Liver (tissue), 9 donors: ENCODE measurements around the gene BCL7B. TPM values are rescaled to one million over a fixed set of nuclear protein-coding genes. Genes with fewer than 3 reads are reported as not detected.

Source experiments
- DNase-seq: peaks from one replicate; pipeline ENCODE4 v3.0.0-alpha.2; 2017; ENCODE audit warnings: low spot score
- H3K27ac ChIP-seq, 2 donors: one replicate each; pipeline ENCODE4 v1.7.0; 2013; ENCODE audit warnings: inconsistent platforms in 2 of 2, low read length in 2 of 2, control low read depth in 1 of 2, low read depth in 1 of 2, mild to moderate bottlenecking in 1 of 2
- H3K27me3 ChIP-seq, 4 donors: one replicate each; pipeline versions ENCODE4 v1.6.1 to v1.7.0; 2013; ENCODE audit warnings: low read length in 3 of 4, inconsistent platforms in 1 of 4, mild to moderate bottlenecking in 1 of 4, moderate library complexity in 1 of 4; ENCODE audit not compliant: control insufficient read depth in 4 of 4, insufficient read depth in 4 of 4
- H3K36me3 ChIP-seq, 4 donors: one replicate each; pipeline versions ENCODE4 v1.6.1 to v1.7.0; 2013; ENCODE audit warnings: low read length in 3 of 4, mild to moderate bottlenecking in 3 of 4, low read depth in 1 of 4, moderate library complexity in 1 of 4; ENCODE audit not compliant: control insufficient read depth in 4 of 4, insufficient read depth in 3 of 4
- H3K4me1 ChIP-seq, 4 donors: one replicate each; pipeline versions ENCODE4 v1.6.1 to v1.7.0; 2013; ENCODE audit warnings: low read length in 3 of 4, mild to moderate bottlenecking in 3 of 4, moderate library complexity in 1 of 4; ENCODE audit not compliant: control insufficient read depth in 4 of 4, insufficient read depth in 4 of 4
- H3K4me3 ChIP-seq, 3 donors: one replicate each; pipeline versions ENCODE4 v1.6.1 to v1.7.0; 2013; ENCODE audit warnings: low read length in 3 of 3, control low read depth in 1 of 3, low read depth in 1 of 3, mild to moderate bottlenecking in 1 of 3
- H3K9ac ChIP-seq, 2 donors: one replicate each; pipeline ENCODE4 v1.7.0; 2013; ENCODE audit warnings: low read length in 2 of 2, mild to moderate bottlenecking in 2 of 2, moderate library complexity in 2 of 2, control low read depth in 1 of 2, low read depth in 1 of 2
- H3K9me3 ChIP-seq, 4 donors: one replicate each; pipeline versions ENCODE4 v1.6.1 to v1.7.0; 2013; ENCODE audit warnings: low read length in 3 of 4; ENCODE audit not compliant: control insufficient read depth in 4 of 4
- CTCF ChIP-seq: fragments of 150-350 bp; IDR thresholded peaks from 2 replicates; pipeline ENCODE4 v1.5.1; 2017; ENCODE audit warnings: improper control_type of control experiment, low read depth, low read length; ENCODE audit not compliant: missing input control
- EGR1 ChIP-seq, 2 donors: IDR thresholded peaks; 2 replicates each; pipeline ENCODE4 v1.6.1; 2016 to 2018; ENCODE audit warnings: antibody characterized with exemption in 2 of 2, low read depth in 2 of 2
- FOXA1 ChIP-seq: IDR thresholded peaks from 2 replicates; pipeline ENCODE4 v1.6.1; 2016; ENCODE audit warnings: antibody characterized with exemption
- GABPA ChIP-seq, 2 donors: IDR thresholded peaks in 1 of 2; conservative IDR thresholded peaks in 1 of 2; 2 replicates each; pipeline ENCODE4 v1.6.1; 2016; ENCODE audit warnings: antibody characterized with exemption in 2 of 2, mild to moderate bottlenecking in 1 of 2, moderate library complexity in 1 of 2
- HNF4A ChIP-seq, 2 donors: conservative IDR thresholded peaks; 2 replicates each; pipeline ENCODE4 v1.6.1; 2016; ENCODE audit warnings: antibody characterized with exemption in 2 of 2, mild to moderate bottlenecking in 2 of 2
- MAX ChIP-seq: IDR thresholded peaks from 2 replicates; pipeline ENCODE4 v1.6.1; 2016; ENCODE audit warnings: antibody characterized with exemption
- NR2F2 ChIP-seq: IDR thresholded peaks from 2 replicates; pipeline ENCODE4 v1.6.1; 2016; ENCODE audit warnings: antibody characterized with exemption
- REST ChIP-seq: IDR thresholded peaks from 2 replicates; pipeline ENCODE4 v1.6.1; 2016; ENCODE audit warnings: antibody characterized with exemption, mild to moderate bottlenecking
- RXRA ChIP-seq, 2 donors: IDR thresholded peaks; 2 replicates each; pipeline ENCODE4 v1.6.1; 2017 to 2018; ENCODE audit warnings: antibody characterized with exemption in 2 of 2, mild to moderate bottlenecking in 1 of 2
- SP1 ChIP-seq: IDR thresholded peaks from 2 replicates; pipeline ENCODE4 v1.6.1; 2018; ENCODE audit warnings: antibody characterized with exemption, mild to moderate bottlenecking
- TAF1 ChIP-seq: conservative IDR thresholded peaks from 2 replicates; pipeline ENCODE4 v1.6.1; 2016; ENCODE audit warnings: antibody characterized with exemption, mild to moderate bottlenecking
- YY1 ChIP-seq: IDR thresholded peaks from 2 replicates; pipeline ENCODE4 v1.6.1; 2016; ENCODE audit warnings: antibody characterized with exemption, mild to moderate bottlenecking
- ZBTB33 ChIP-seq: IDR thresholded peaks from 2 replicates; pipeline ENCODE4 v1.6.1; 2016; ENCODE audit warnings: antibody characterized with exemption
- whole genome bisulfite sequencing: extraction: QIAGEN DNeasy Blood & Tissue Kit; methylation state at CpG from one replicate; pipeline ENCODE4 v1.1.7; 2013; 5-methylcytosine and 5-hydroxymethylcytosine counted together
- polyA plus RNA-seq, 2 donors: library from polyadenylated mRNA; stranded (reverse) in 1 of 2; unstranded in 1 of 2; fragments of 200-250 nt in 1 of 2; fragments of >200 nt in 1 of 2; fragmentation: Nextera tagmentation in 1 of 2; extraction: Ambion mirVana in 1 of 2; gene quantifications; one replicate each; pipeline versions ENCODE4 v1.2.1 to v1.2.3, GENCODE V29; 2013 to 2015
- total RNA-seq, 2 donors: library from RNA; depleted of rRNA; stranded (reverse); fragments of >200 nt; gene quantifications; one replicate each; pipeline ENCODE4 v1.2.3, GENCODE V29; 2014
- donor health status: healthy.
- donor health status: healthy.
- donor health status: healthy.
- donor health status: healthy.
- donor health status: healthy.

Gene BCL7B
- total and polyA plus RNA-seq, 4 donors, result 13.2 to 27.5 (median 21.2) TPM

GRCh38 chr7:73533742-73534141 is 23.7 kb downstream of the BCL7B start:
- Histone ChIP-seq H3K36me3 (peaks cover 18 to 32% (median 21%) of the 10 kb centered on the region in 4 donors), H3K4me3 (no peak overlapping the region), H3K4me1 (no peaks in the 10 kb centered on the region), H3K9ac (no peak overlapping the region), H3K27ac (no peak overlapping the region), H3K27me3 (no peaks in the 10 kb centered on the region), H3K9me3 (no peaks in the 10 kb centered on the region)
- TF ChIP-seq GABPA (IDR thresholded peaks at IDR 0.05 in 1 of 2, conservative IDR thresholded peaks at IDR 0.05 in 1 of 2) (no peak), RXRA (IDR thresholded peaks at IDR 0.05) (no peak), CTCF (no peak), MAX (no peak), NR2F2 (no peak), HNF4A (conservative IDR thresholded peaks at IDR 0.05) (no peak)
- DNase-seq, result no peak
- 85% methylated on average over 9 of the region's 9 CpGs for WGBS

GRCh38 chr7:73532224-73532623 is 25.3 kb downstream of the BCL7B start:
- no peak overlapping the region for H3K27ac ChIP-seq
- TF ChIP-seq REST (no peak), TAF1 (no peak), FOXA1 (no peak), GABPA (IDR thresholded peaks at IDR 0.05 in 1 of 2, conservative IDR thresholded peaks at IDR 0.05 in 1 of 2) (no peak)
- no peak for DNase-seq
- no peak overlapping the region for H3K9ac ChIP-seq
- H3K4me1 ChIP-seq, result no peaks in the 10 kb centered on the region
- no peak overlapping the region for H3K4me3 ChIP-seq
- 96% methylated on average over 6 of the region's 6 CpGs for WGBS
- H3K9me3 ChIP-seq, result no peaks in the 10 kb centered on the region
- no peaks in the 10 kb centered on the region for H3K27me3 ChIP-seq
- H3K36me3 ChIP-seq, result peaks cover 8 to 17% (median 13%) of the 10 kb centered on the region in 4 donors

GRCh38 chr7:73530800-73531199 is 26.7 kb downstream of the BCL7B start:
- Histone ChIP-seq H3K9ac (no peak overlapping the region), H3K9me3 (no peaks in the 10 kb centered on the region), H3K4me1 (no peaks in the 10 kb centered on the region), H3K27ac (no peak overlapping the region), H3K27me3 (no peaks in the 10 kb centered on the region), H3K36me3 (peaks cover 0 to 8% (median 4%) of the 10 kb centered on the region in 4 donors), H3K4me3 (no peak overlapping the region)
- WGBS, result over 99% methylated on average over 3 of the region's 3 CpGs
- no peak for DNase-seq
- TF ChIP-seq TAF1 (no peak), SP1 (no peak), EGR1 (IDR thresholded peaks at IDR 0.05; ENCODE audit: low read depth in 2 of 2) (no peak), CTCF (no peak), ZBTB33 (no peak), REST (no peak), YY1 (no peak)
